SK-N-SH treated with all-trans-retinoic acid at 6 μM for 48 hours (cell line): ENCODE data around the gene PSEN1.

Experiments used
- BACH2 ChIP-seq: fragments of 250-450 bp; sonication (Bioruptor Pico); IDR thresholded peaks from 2 replicates; pipeline ENCODE4 v1.9.0; 2021; ENCODE audit warnings: mild to moderate bottlenecking, borderline replicate concordance
- CSDC2 ChIP-seq: fragments of 250-450 bp; sonication (Bioruptor Pico); IDR thresholded peaks from 2 replicates; pipeline ENCODE4 v1.5.0; 2020; ENCODE audit warnings: mild to moderate bottlenecking, moderate library complexity
- OSR1 ChIP-seq: fragments of 250-450 bp; sonication (Bioruptor Pico); IDR thresholded peaks from 2 replicates; pipeline ENCODE4 v1.8.0; 2022; ENCODE audit warnings: moderate library complexity, mild to moderate bottlenecking, inconsistent platforms
- PATZ1 ChIP-seq: fragments of 250-450 bp; sonication (Bioruptor Pico); IDR thresholded peaks from 2 replicates; pipeline ENCODE4 v1.8.0; 2020; ENCODE audit warnings: mild to moderate bottlenecking, moderate library complexity, borderline replicate concordance
- PPARA ChIP-seq: fragments of 250-450 bp; sonication (Bioruptor Pico); IDR thresholded peaks from 2 replicates; pipeline ENCODE4 v1.5.0; 2020; ENCODE audit warnings: mild to moderate bottlenecking, borderline replicate concordance
- RARB ChIP-seq: fragments of 250-450 bp; sonication (Bioruptor Pico); IDR thresholded peaks from 2 replicates; pipeline ENCODE4 v1.8.0; 2021; ENCODE audit warnings: mild to moderate bottlenecking, moderate library complexity
- ZNF70 ChIP-seq: fragments of 450-650 bp; formaldehyde crosslinking; IDR thresholded peaks from 2 replicates; pipeline ENCODE4 v1.5.0; 2020; ENCODE audit warnings: mild to moderate bottlenecking, moderate library complexity
- TF ChIP-seq, protein P1 (sequence below): fragments of 250-450 bp; sonication (Bioruptor Pico); IDR thresholded peaks from 2 replicates; pipeline ENCODE4 v1.5.1; 2020; ENCODE audit warnings: low read depth, mild to moderate bottlenecking, moderate library complexity

- TF ChIP-seq, protein P1, sequence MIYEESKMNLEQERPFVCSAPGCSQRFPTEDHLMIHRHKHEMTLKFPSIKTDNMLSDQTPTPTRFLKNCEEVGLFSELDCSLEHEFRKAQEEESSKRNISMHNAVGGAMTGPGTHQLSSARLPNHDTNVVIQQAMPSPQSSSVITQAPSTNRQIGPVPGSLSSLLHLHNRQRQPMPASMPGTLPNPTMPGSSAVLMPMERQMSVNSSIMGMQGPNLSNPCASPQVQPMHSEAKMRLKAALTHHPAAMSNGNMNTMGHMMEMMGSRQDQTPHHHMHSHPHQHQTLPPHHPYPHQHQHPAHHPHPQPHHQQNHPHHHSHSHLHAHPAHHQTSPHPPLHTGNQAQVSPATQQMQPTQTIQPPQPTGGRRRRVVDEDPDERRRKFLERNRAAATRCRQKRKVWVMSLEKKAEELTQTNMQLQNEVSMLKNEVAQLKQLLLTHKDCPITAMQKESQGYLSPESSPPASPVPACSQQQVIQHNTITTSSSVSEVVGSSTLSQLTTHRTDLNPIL (CRISPR knock-in tag), result no peak
- TF ChIP-seq PATZ1 (CRISPR knock-in tag) (no peak), OSR1 (CRISPR knock-in tag) (no peak), BACH2 (no peak), PPARA (CRISPR knock-in tag) (no peak), ZNF70 (CRISPR knock-in tag) (no peak), RARB (CRISPR knock-in tag) (no peak), CSDC2 (CRISPR knock-in tag) (no peak)
Measured at GRCh38 chr14:73198253-73198652, 61.9 kb downstream of the PSEN1 start.
